HUES48 (cell line): Measurements from ENCODE around the gene PPP2R5A.
"Not testable (repeated sequence)": the region's sequence is repeated elsewhere in the genome, so short reads cannot be mapped to it uniquely, and the experiment has no call there.

Source experiments
- H3K27ac ChIP-seq: one replicate; pipeline ENCODE4 v1.7.0; 2013; ENCODE audit warnings: low read depth, low read length, inconsistent platforms
- H3K27me3 ChIP-seq: 2 replicates; pipeline ENCODE4 v1.6.1; 2013; ENCODE audit warnings: mild to moderate bottlenecking, low read length; ENCODE audit not compliant: control insufficient read depth, insufficient read depth
- H3K36me3 ChIP-seq: 2 replicates; pipeline ENCODE4 v1.6.1; 2013; ENCODE audit warnings: low read length; ENCODE audit not compliant: control insufficient read depth, insufficient read depth
- H3K4me1 ChIP-seq: 2 replicates; pipeline ENCODE4 v1.6.1; 2013; ENCODE audit warnings: mild to moderate bottlenecking, low read length; ENCODE audit not compliant: control insufficient read depth, insufficient read depth
- H3K4me3 ChIP-seq: 2 replicates; pipeline ENCODE4 v1.5.1; 2013; ENCODE audit warnings: mild to moderate bottlenecking, low read depth, low read length
- H3K9ac ChIP-seq: 2 replicates; pipeline ENCODE4 v1.6.1; 2013; ENCODE audit warnings: mild to moderate bottlenecking, low read depth, low read length, moderate library complexity
- H3K9me3 ChIP-seq: 2 replicates; pipeline ENCODE4 v1.6.1; 2013; ENCODE audit warnings: low read length; ENCODE audit not compliant: control insufficient read depth, insufficient read depth

The PPP2R5A gene

GRCh38 chr1:212301580-212301979 is 16.4 kb downstream of the PPP2R5A start:
- no peak overlapping the region for H3K9ac ChIP-seq
- no peaks in the 10 kb centered on the region for H3K9me3 ChIP-seq
- H3K27me3 ChIP-seq: no peaks in the 10 kb centered on the region
- no peak overlapping the region for H3K27ac ChIP-seq
- H3K36me3 ChIP-seq: no peaks in the 10 kb centered on the region
- 0 out of 2 replicates have a peak, but pooled peaks cover 5% of the 10 kb centered on the region for H3K4me1 ChIP-seq
- no peak overlapping the region for H3K4me3 ChIP-seq

- Histone ChIP-seq H3K4me3 (no peak overlapping the region), H3K36me3 (no peaks in the 10 kb centered on the region), H3K9me3 (no peaks in the 10 kb centered on the region), H3K9ac (no peak overlapping the region), H3K27ac (no peak overlapping the region), H3K27me3 (no peaks in the 10 kb centered on the region), H3K4me1 (0 out of 2 replicates have a peak, but pooled peaks cover 5% of the 10 kb centered on the region)
These were observed 17.7 kb downstream of the PPP2R5A start for GRCh38 chr1:212302745-212303383.

- no peak overlapping the region for H3K27ac ChIP-seq
- peaks cover 13% of the 10 kb centered on the region; the same call in 1 of the 2 replicates for H3K4me1 ChIP-seq
- no peaks in the 10 kb centered on the region for H3K36me3 ChIP-seq
- H3K9me3 ChIP-seq: no peaks in the 10 kb centered on the region
- no peak overlapping the region for H3K4me3 ChIP-seq
- no peak overlapping the region for H3K9ac ChIP-seq
- no peaks in the 10 kb centered on the region for H3K27me3 ChIP-seq
These were observed 20.1 kb downstream of the PPP2R5A start for GRCh38 chr1:212305342-212305741.

- H3K9me3 ChIP-seq, H3K27ac ChIP-seq, H3K36me3 ChIP-seq, H3K27me3 ChIP-seq, H3K4me3 ChIP-seq, H3K9ac ChIP-seq: not testable (repeated sequence)
- H3K4me1 ChIP-seq: peaks cover 19% of the 10 kb centered on the region
These were observed 20.8 kb downstream of the PPP2R5A start for GRCh38 chr1:212305984-212306452.

- no peaks in the 10 kb centered on the region for H3K27me3 ChIP-seq
- no peaks in the 10 kb centered on the region for H3K36me3 ChIP-seq
- H3K4me3 ChIP-seq: no peak overlapping the region; the same call in 1 of the 2 replicates
- peak overlapping the region; percentile 83 for H3K27ac ChIP-seq
- H3K9ac ChIP-seq: no peak overlapping the region
- no peaks in the 10 kb centered on the region for H3K9me3 ChIP-seq
- peaks cover 19% of the 10 kb centered on the region for H3K4me1 ChIP-seq
These were observed 24.8 kb downstream of the PPP2R5A start for GRCh38 chr1:212309967-212310366.

- H3K27ac ChIP-seq: peak overlapping the region; percentile 83
- H3K9me3 ChIP-seq: no peaks in the 10 kb centered on the region
These were observed 25.2 kb downstream of the PPP2R5A start for GRCh38 chr1:212310383-212310782.

GRCh38 chr1:212311836-212312497 is 26.8 kb downstream of the PPP2R5A start:
- peaks cover 25% of the 10 kb centered on the region for H3K4me1 ChIP-seq
- H3K9ac ChIP-seq: no peak overlapping the region
- H3K4me3 ChIP-seq: no peak overlapping the region
- H3K27ac ChIP-seq: no peak overlapping the region
- H3K27me3 ChIP-seq: no peaks in the 10 kb centered on the region
- no peaks in the 10 kb centered on the region for H3K36me3 ChIP-seq
- H3K9me3 ChIP-seq: no peaks in the 10 kb centered on the region

More at GRCh38 chr1:212310383-212310782, 25.2 kb downstream of the PPP2R5A start:
- Histone ChIP-seq H3K9ac (no peak overlapping the region), H3K4me3 (no peak overlapping the region; the same call in 1 of the 2 replicates), H3K36me3 (no peaks in the 10 kb centered on the region), H3K4me1 (peaks cover 20% of the 10 kb centered on the region), H3K27me3 (no peaks in the 10 kb centered on the region)

- H3K36me3 ChIP-seq: no peaks in the 10 kb centered on the region
- H3K9ac ChIP-seq: no peak overlapping the region
- no peak overlapping the region for H3K27ac ChIP-seq
- H3K9me3 ChIP-seq: no peaks in the 10 kb centered on the region
- H3K4me1 ChIP-seq: peaks cover 25% of the 10 kb centered on the region
- no peaks in the 10 kb centered on the region for H3K27me3 ChIP-seq
- no peak overlapping the region for H3K4me3 ChIP-seq
These were observed 28.4 kb downstream of the PPP2R5A start for GRCh38 chr1:212313616-212314015.

- Histone ChIP-seq H3K4me1 (peaks cover 18% of the 10 kb centered on the region), H3K27ac (no peak overlapping the region), H3K9ac (no peak overlapping the region), H3K9me3 (no peaks in the 10 kb centered on the region), H3K4me3 (no peak overlapping the region), H3K36me3 (no peaks in the 10 kb centered on the region), H3K27me3 (no peaks in the 10 kb centered on the region)
These were observed 30.0 kb downstream of the PPP2R5A start for GRCh38 chr1:212315184-212315583.

- Histone ChIP-seq H3K36me3 (no peaks in the 10 kb centered on the region), H3K9me3 (no peaks in the 10 kb centered on the region), H3K4me3 (no peak overlapping the region), H3K9ac (no peak overlapping the region), H3K4me1 (peaks cover 11% of the 10 kb centered on the region), H3K27ac (peak overlapping the region; percentile 81), H3K27me3 (no peaks in the 10 kb centered on the region)
These were observed 30.7 kb downstream of the PPP2R5A start for GRCh38 chr1:212315907-212316306.

GRCh38 chr1:212317916-212318315 is 32.7 kb downstream of the PPP2R5A start:
- peaks cover 10% of the 10 kb centered on the region for H3K4me1 ChIP-seq
- H3K4me3 ChIP-seq: no peak overlapping the region

More at GRCh38 chr1:212317916-212318315, 32.7 kb downstream of the PPP2R5A start:
- Histone ChIP-seq H3K27ac (no peak overlapping the region), H3K36me3 (no peaks in the 10 kb centered on the region), H3K9ac (no peak overlapping the region), H3K9me3 (no peaks in the 10 kb centered on the region), H3K27me3 (no peaks in the 10 kb centered on the region)
